ENCODE data around the gene FRMD4A.

DNA sequence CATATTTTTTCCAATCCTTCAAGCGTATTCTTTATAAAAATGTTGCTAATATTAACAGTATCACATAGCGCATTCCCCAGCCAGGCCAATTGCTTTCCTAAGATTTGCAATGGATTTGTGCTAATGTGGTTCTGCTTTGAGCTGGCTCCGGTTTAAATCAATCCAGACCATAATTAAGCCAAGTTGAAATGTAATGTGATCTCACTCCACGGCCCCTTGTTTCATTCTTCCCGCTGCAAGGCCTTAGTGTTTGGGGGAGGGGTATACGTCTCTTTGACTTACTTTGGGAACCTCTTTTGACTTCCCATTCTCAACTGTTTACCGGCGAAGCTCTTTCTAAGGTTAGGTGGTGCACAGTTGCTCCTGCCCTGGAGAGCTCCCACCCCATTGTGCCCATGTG lies 657.6 kb downstream of the FRMD4A start:
- TF ChIP-seq CTBP1 (IDR thresholded peaks at IDR 0.05; ENCODE audit: borderline replicate concordance) (no peak), SUZ12 (IDR thresholded peaks at IDR 0.05) (no peak), SP1 (IDR thresholded peaks at IDR 0.05) (no peak), FOXK2 (IDR thresholded peaks at IDR 0.05) (no peak), FOXM1 (IDR thresholded peaks at IDR 0.05; ENCODE audit: borderline replicate concordance) (no peak), ARNT (IDR thresholded peaks at IDR 0.05) (no peak)
